HTERT RPE-1 (cell line): ENCODE results near the gene MPPED1.

ENCODE experiments used
- in situ Hi-C: fragments of 300-500 bp; cut with MboI; formaldehyde crosslinking; loops from 4 replicates; pipeline ENCODE4 v1.14.3; 2020; ENCODE audit warnings: low sequenced_read_pairs

The MPPED1 gene

GRCh38 chr22:43428521-43428920, 16.7 kb downstream of the MPPED1 start:
- in situ Hi-C loops: no loop called here

DNA sequence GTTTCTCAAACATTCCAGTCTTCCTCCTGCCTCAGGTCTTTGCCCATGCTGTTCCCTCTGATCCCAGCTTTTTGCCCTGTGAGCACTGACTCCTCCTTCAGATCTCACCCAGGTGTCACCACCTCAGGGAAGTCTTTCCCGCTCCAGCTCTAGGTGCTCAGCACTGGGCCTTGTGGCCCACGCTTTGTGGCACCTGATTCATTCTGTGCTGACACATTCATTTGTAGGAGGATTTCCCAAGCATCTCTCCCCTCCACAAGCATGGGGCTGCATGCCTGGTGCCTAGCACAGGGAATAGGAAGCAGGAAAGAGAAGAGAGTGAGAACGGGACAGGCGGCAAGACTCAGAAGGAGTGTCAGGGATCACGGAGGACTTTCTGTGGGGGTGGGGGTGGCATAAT, 17.6 kb downstream of the MPPED1 start:
- in situ Hi-C loops: no loop called here

GRCh38 chr22:43431808-43432554, 20.2 kb downstream of the MPPED1 start:
- in situ Hi-C loops: no loop called here

GRCh38 chr22:43432883-43433415, 21.1 kb downstream of the MPPED1 start:
- in situ Hi-C loops: no loop called here

- in situ Hi-C loops: no loop called here
These were observed 21.8 kb downstream of the MPPED1 start for GRCh38 chr22:43433451-43434274.

DNA sequence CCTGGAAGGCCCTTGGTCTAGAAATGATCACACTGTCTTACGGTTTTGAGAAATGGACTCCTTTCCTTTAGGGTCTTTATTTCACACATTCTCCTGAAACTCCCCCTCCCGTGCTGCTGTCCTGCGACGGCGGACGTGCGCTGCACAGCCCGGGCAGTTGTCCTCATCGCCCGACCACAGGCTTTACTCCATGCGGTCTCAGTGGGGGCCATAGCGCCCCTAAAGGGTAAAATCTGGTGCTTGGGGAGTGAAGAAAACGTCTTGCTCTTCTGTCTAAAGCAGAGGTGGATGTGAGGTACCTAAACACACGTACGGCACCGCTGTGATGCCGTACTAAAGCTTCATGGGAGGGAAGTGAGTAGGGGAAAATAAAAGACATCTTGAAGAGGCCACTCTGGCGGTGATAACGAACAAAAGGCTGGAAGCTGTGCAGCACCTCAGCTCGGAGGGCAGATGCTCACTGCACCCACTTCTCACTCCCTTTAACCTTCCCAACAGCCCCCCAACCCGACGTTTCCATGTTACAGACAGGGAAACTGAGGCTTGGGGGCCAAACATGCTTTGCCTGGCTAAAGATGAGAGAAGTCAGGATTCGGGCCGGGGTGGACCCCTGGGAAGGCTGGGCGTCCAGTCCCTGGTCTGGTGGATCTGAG, 22.6 kb downstream of the MPPED1 start:
- in situ Hi-C loops: no loop called here

DNA sequence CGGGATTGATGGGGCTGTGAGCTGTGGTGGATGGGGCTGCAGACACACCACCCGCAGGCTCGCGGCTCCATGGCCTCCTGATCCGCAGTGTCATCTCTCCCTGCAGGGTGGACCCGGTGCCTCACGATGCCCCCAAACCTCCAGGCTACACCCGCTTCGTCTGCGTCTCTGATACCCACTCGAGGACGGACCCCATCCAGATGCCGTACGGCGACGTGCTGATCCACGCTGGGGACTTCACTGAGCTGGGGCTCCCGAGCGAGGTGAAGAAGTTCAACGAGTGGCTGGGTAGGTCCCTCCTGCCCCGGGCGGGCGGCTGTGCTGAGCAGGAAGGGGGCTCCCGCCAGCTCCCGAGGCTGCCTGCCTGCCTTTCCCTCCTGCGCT, 23.1 kb downstream of the MPPED1 start:
- in situ Hi-C loops: no loop called here

DNA sequence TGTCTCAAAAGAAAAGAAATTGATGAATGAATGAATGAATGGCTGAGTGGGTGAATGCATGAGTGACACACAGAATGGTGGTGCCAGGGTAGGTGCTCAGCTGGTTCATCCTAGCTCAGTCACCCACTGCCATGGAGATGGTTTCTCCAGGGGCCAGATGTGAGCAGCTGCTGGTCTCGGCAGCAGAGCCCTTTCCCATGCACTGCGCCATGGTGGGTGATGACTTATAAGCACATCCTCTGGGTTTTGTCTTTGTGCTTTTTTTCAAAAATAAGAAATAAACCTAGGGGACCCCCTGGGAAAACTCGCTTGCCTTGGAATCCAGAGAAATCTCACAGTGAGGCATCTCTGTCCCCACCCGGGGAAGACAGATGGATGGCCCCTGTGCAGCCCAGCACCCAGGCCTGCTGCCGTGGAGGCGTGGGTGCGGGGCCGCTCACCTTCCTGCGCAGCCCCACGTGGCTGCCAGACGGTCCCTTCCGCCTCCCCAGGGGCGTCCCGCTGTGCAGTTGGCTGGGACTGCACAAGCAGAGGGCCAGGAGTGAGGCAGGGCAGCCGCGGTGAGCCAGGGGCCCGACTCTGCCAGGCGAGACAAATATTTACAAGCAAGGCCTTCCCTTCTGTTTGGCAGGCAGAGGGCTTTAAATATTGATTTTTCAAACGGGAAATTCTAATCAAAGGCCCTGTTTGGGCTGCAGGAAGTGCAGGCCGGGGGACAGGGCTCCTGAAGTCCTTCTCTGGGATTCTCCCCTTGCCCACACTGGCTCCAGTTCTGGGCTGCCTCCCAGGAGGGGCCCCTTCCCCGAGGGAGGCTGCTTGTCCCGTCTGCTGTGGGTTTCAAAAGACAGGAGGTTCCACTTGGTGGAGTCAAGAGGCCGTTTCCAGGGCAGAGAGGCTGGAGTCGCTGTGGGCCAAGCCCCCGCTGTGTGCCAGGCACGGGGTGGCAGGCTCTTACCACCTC, 24.3 kb downstream of the MPPED1 start:
- in situ Hi-C loops: no loop called here

DNA sequence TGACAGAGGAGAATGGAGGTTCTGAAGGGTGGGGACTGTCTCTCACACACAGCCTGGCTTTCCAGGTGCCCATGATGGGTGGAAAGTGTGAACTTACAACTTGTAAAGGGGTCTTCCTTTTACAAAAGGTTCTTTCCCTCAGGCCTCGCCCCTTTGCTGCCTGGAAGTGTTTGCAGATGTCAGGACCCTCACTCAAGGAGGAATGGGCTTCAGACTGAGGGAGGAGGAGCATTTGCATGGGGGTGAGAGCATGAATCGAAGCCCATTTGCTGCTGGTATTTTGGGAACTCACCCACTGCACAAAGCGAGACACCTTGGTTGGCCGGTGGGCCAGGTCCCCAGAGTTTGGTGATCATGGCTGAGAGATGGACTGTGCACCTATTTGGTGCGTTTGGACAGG, 25.1 kb downstream of the MPPED1 start:
- in situ Hi-C loops: no loop called here

GRCh38 chr22:43437871-43438475, 26.2 kb downstream of the MPPED1 start:
- in situ Hi-C loops: no loop called here

DNA sequence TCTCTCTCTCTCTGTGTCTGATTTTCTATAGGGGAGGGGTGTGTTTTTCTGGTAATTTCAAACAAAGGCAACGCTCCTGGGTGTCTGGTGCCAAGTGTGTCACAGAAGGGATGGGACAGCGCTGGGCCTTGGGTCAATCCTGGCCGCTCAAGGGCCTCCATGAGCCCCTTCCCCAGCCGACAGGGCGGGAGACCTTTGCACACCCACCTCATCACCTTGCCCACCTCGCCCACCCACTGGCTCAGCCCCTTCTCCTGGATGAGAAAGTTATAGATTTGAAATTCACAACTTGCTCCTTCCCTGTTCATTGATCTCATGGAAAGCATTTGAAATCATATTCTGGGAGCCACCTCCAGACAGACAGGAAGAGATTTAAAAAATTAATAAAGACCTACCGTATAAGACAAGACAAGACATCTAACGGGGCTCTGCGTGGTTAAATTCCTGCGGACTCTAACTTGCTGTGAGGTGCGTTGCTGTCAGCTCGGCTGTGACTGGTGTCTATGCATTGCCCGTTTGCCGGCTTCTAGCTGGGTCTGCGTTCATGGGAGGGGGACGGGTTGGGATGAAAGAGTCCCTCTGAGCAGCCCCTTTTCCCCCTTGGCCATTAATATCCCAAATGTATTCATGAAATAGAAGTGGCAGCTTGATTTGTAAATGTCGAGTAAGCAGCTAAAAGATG, 27.0 kb downstream of the MPPED1 start:
- in situ Hi-C loops: no loop called here

GRCh38 chr22:43439368-43440103, 27.7 kb downstream of the MPPED1 start:
- in situ Hi-C loops: no loop called here

GRCh38 chr22:43440104-43440387, 28.2 kb downstream of the MPPED1 start:
- in situ Hi-C loops: no loop called here

GRCh38 chr22:43440556-43440955, 28.7 kb downstream of the MPPED1 start:
- in situ Hi-C loops: no loop called here

DNA sequence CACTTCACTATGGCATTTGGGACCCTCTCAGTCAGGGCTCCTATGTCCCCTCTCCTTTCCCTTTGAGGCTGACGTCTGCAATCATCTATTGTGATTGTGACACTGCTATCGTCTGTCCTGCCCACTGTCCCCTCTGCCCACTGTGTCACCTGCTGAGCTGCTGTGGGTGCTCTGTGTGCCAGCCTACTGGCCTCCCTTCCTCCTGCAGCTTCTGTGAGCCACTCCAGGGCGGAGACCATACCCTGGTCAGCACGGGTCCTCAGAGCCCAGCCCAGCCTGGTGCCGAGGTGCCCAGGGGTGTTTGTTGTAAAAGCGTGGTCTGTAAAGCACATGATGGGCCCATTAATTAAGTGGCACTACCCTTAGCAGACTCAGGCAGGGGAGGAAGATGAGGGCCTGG, 29.4 kb downstream of the MPPED1 start:
- in situ Hi-C loops: no loop called here

DNA sequence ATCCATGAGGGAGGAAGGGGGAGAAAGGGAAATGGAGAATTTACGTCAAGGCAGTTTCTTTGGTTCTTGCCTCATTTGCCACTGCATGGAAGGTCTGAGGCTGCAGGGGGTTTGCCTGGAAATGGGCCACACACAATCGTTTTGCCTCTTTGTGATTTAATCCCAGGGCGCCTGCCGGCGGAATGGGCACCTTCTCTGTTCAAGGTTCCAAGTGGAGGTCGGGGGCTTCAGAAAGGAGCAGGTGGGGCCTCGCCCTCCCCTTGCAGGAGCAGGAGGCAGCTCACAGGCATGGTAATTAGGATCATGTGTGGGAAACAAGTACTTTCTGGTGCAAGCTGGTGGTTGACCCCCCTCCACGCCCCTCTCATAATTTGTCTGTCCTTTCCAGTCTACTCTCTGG, 29.9 kb downstream of the MPPED1 start:
- in situ Hi-C loops: no loop called here

- in situ Hi-C loops: no loop called here
These were observed 30.8 kb downstream of the MPPED1 start for GRCh38 chr22:43442386-43443151.

- in situ Hi-C loops: no loop called here
These were observed 31.3 kb downstream of the MPPED1 start for GRCh38 chr22:43443152-43443471.
